IPS-NIHi11 (cell line): Measurements from ENCODE around the gene PIGZ.
"Not testable (repeated sequence)": the region's sequence is repeated elsewhere in the genome, so short reads cannot be mapped to it uniquely, and the experiment has no call there.

ENCODE experiments used
- DNase-seq: peaks from one replicate; pipeline ENCODE4 v3.0.0; 2012; ENCODE audit warnings: mixed read lengths, low spot score

Gene PIGZ

GRCh38 chr3:196948442-196949284, 20.0 kb downstream of the PIGZ start:
- DNase-seq = peak; percentile 62

- no peak for DNase-seq
Observed at GRCh38 chr3:196947860-196948441, 20.7 kb downstream of the PIGZ start.

GRCh38 chr3:196947136-196947859, 21.3 kb downstream of the PIGZ start:
- peak; percentile 48 for DNase-seq

GRCh38 chr3:196944037-196944790, 24.4 kb downstream of the PIGZ start:
- not testable (repeated sequence) for DNase-seq

GRCh38 chr3:196942915-196943277, 25.7 kb downstream of the PIGZ start:
- peak; percentile 24 for DNase-seq

- peak; percentile 99 for DNase-seq
Observed at GRCh38 chr3:196942226-196942914, 26.3 kb downstream of the PIGZ start, which contains the start of gene NCBP2. Gene NCBP2 (minus strand): TSS chr3:196942528. CDS start chr3:196942503, 25 bp downstream.

GRCh38 chr3:196941729-196942225, 26.9 kb downstream of the PIGZ start:
- DNase-seq = peak; percentile 55

- DNase-seq = no peak
Observed at GRCh38 chr3:196938576-196938975, 30.1 kb downstream of the PIGZ start.

GRCh38 chr3:196938124-196938523, 30.5 kb downstream of the PIGZ start:
- no peak for DNase-seq

- DNase-seq = no peak
Observed at GRCh38 chr3:196936288-196936687, 32.3 kb downstream of the PIGZ start.

GRCh38 chr3:196932600-196932999, 36.0 kb downstream of the PIGZ start:
- no peak for DNase-seq

GRCh38 chr3:196931828-196932587, 36.6 kb downstream of the PIGZ start:
- DNase-seq = no peak

GRCh38 chr3:196931157-196931556, 37.5 kb downstream of the PIGZ start:
- DNase-seq = no peak

GRCh38 chr3:196927571-196928453, 40.8 kb downstream of the PIGZ start:
- DNase-seq = no peak

GRCh38 chr3:196920733-196921132, 47.9 kb downstream of the PIGZ start:
- DNase-seq = no peak

- DNase-seq = no peak
Observed at GRCh38 chr3:196918968-196919367, 49.7 kb downstream of the PIGZ start.

GRCh38 chr3:196916995-196917394, 51.6 kb downstream of the PIGZ start:
- no peak for DNase-seq

- no peak for DNase-seq
Observed at GRCh38 chr3:196916221-196916620, 52.4 kb downstream of the PIGZ start.

- DNase-seq = no peak
Observed at GRCh38 chr3:196915375-196915774, 53.3 kb downstream of the PIGZ start.

- no peak for DNase-seq
Observed at GRCh38 chr3:196914866-196915265, 53.8 kb downstream of the PIGZ start.
